HG02943 (cell line): ENCODE results near the gene METTL25B.

Source experiments
- ATAC-seq: cut with Tn5 transposase; IDR thresholded peaks from one replicate; pipeline ENCODE4 v1.9.1; 2021; ENCODE audit warnings: mild to moderate bottlenecking, low read depth, moderate library complexity; ENCODE audit not compliant: unreplicated experiment

The METTL25B gene

GRCh38 chr1:156700736-156701531 is 27.3 kb upstream of the METTL25B start:
- no peak for ATAC-seq

GRCh38 chr1:156703336-156703735 is 24.9 kb upstream of the METTL25B start:
- no peak for ATAC-seq

- no peak for ATAC-seq
Observed at GRCh38 chr1:156703741-156704140, 24.5 kb upstream of the METTL25B start.

GRCh38 chr1:156704166-156704711 is 24.0 kb upstream of the METTL25B start:
- ATAC-seq = no peak

- ATAC-seq = no peak
Observed at GRCh38 chr1:156704930-156705320, 23.3 kb upstream of the METTL25B start.

- no peak for ATAC-seq
Observed at GRCh38 chr1:156705321-156705917, 22.9 kb upstream of the METTL25B start, which contains the start of gene CRABP2. TSS of gene CRABP2 (minus strand) at chr1:156705583. CDS start at chr1:156705446, 137 bp downstream.

GRCh38 chr1:156705918-156706656 is 22.2 kb upstream of the METTL25B start:
- ATAC-seq = no peak

- no peak for ATAC-seq
Observed at GRCh38 chr1:156706657-156707416, 21.4 kb upstream of the METTL25B start.

- no peak for ATAC-seq
Observed at GRCh38 chr1:156707417-156708217, 20.7 kb upstream of the METTL25B start.

GRCh38 chr1:156708218-156708661 is 20.0 kb upstream of the METTL25B start:
- no peak for ATAC-seq

GRCh38 chr1:156709031-156709430 is 19.2 kb upstream of the METTL25B start:
- no peak for ATAC-seq

- no peak for ATAC-seq
Observed at GRCh38 chr1:156709757-156710489, 18.3 kb upstream of the METTL25B start.

- no peak for ATAC-seq
Observed at GRCh38 chr1:156711011-156711817, 17.1 kb upstream of the METTL25B start.

GRCh38 chr1:156712626-156713025 is 15.6 kb upstream of the METTL25B start:
- ATAC-seq = no peak

- no peak for ATAC-seq
Observed at GRCh38 chr1:156714830-156715229, 13.4 kb upstream of the METTL25B start.

- no peak for ATAC-seq
Observed at GRCh38 chr1:156717351-156717750, 10.9 kb upstream of the METTL25B start.

- no peak for ATAC-seq
Observed at GRCh38 chr1:156721131-156721530, 7.1 kb upstream of the METTL25B start.

GRCh38 chr1:156721535-156721934 is 6.7 kb upstream of the METTL25B start:
- ATAC-seq = no peak
